ENCODE results near the gene KCNN1.

DNA sequence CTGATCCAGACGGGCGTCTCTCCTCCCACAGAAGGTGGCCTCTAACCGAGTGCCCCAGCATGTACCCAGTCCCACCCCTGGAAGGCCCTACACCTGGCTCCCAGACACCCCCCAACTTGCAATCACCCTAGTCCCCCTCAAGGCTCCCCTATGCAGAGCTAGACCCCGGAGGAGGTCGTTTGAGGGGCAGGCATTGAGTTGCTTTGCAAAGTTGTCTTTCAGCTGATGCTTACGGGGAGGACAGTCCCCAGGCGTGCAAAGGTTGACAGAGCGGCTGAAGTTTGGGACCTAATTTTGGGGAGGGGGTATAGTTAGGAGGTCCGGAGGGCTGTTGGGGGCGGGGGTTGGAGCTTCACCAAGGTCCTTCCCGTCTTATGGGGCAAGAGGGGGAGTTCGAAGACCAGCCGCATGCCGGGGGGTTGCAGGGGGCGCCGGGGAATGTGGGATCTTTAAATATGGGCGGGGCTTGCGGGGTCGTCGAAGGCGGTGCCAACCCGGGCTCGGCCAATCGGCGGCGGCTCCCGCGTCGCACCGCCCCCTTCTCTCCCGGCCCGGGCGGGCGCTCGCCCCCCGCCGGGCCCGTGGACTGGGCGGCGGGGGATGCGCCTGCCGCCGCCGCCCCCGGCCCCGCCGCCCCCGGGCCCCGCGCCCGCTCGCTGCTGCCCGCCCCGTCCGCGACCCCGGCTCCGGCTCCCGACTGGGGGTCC lies at the start of gene KCNN1:
- TF ChIP-seq, protein P1, sequence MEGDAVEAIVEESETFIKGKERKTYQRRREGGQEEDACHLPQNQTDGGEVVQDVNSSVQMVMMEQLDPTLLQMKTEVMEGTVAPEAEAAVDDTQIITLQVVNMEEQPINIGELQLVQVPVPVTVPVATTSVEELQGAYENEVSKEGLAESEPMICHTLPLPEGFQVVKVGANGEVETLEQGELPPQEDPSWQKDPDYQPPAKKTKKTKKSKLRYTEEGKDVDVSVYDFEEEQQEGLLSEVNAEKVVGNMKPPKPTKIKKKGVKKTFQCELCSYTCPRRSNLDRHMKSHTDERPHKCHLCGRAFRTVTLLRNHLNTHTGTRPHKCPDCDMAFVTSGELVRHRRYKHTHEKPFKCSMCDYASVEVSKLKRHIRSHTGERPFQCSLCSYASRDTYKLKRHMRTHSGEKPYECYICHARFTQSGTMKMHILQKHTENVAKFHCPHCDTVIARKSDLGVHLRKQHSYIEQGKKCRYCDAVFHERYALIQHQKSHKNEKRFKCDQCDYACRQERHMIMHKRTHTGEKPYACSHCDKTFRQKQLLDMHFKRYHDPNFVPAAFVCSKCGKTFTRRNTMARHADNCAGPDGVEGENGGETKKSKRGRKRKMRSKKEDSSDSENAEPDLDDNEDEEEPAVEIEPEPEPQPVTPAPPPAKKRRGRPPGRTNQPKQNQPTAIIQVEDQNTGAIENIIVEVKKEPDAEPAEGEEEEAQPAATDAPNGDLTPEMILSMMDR (IDR thresholded peaks at IDR 0.05) = no peak
- no peak for TF ChIP-seq POLR2A (IDR thresholded peaks at IDR 0.05)
